NCI-H1417 (cell line): ENCODE results near the gene COL8A1.
"Not testable (repeated sequence)": the region's sequence is repeated elsewhere in the genome, so short reads cannot be mapped to it uniquely, and the experiment has no call there.

ENCODE experiments used
- DNase-seq, 3 experiments: peaks; one replicate each; lab custom pipeline; 2025; lab: John Stamatoyannopoulos, UW

The COL8A1 gene

DNA sequence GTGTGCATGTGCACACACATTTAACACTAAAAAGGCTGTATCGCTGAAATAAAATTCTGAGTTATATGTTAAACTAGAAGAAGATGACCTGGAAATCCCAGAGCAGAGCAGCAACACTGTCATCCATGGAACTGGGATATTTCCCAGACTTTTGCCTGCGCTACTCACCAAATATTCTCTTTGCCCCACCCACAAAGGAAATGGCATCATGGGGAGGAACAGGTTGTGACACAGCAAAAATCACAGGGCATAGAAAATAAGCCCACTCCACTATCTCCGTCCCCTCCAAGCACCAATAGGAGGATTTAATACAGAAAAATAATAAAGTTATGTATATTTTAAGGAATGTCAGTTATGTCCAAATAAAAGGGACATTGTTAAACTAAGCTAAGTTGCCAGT lies 71.7 kb downstream of the COL8A1 start:
- no peak for DNase-seq

DNA sequence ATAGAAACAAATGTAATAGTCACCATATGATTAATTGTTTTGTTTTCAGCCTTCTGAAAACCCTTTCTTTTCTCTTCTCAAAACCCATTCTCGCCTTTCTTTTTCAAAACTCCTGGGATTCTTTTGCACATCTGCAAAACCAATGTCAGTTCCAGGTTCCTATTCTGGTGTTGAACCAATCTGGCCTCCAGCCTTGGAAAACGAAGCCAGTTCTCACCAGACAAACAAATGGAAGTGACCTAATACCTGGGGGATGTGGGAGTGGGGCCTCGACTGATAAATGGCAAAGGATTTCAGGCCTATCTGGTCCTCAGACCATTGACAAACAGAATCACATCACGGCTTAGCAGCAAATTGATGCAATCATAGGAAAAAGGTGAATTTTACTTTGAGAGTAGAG lies 73.0 kb downstream of the COL8A1 start:
- no peak for DNase-seq

DNA sequence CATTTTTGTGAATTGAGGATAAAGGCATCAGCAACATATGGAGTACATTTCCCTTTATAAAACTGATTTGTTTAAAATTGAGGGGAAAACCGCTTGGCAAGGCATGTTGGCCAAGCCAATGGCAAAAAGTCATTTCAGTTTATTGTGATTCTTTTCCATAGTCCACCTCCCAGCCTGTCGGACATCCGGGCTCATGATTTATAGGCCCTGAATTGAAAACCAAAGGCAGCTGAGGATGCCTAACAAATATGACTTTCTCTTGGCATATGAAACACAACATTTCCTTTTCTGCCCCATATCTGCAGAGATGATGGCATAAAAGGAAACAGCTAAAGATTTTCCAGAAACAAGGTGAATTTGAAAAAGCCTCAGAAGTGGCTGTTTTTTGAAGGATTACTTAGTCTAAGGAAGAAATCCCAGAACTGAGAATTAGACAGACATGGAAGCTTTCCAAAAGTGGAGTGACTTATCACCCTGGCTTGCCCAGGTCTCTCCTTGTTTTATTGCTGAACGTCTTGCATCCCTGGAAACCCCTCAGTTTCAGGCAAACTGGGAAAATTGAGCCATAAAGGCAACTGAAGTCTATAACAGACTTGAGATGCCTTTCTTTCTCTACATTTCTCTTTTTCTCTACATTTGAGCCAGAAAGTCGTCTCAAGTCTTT lies 74.0 kb downstream of the COL8A1 start:
- DNase-seq: no peak

DNA sequence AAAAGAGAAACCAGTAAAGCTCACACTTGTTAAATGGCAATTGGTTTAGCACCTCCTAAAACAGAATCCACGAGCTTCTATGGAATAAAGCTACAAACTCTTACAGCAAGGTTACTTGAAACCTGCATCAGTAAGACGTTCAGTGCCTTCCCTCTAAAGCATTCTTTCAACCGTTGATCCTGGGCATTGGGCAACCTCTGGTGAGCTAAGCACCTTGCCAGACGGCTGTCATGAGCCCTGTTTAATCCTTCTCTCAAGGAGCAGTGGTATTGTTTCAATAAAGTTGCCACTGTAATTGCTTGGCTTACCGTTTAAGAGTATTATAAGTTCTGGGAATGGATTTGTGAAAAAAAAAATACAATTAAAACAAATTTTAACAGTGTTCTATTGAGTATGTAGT lies 75.0 kb downstream of the COL8A1 start:
- DNase-seq: no peak

DNA sequence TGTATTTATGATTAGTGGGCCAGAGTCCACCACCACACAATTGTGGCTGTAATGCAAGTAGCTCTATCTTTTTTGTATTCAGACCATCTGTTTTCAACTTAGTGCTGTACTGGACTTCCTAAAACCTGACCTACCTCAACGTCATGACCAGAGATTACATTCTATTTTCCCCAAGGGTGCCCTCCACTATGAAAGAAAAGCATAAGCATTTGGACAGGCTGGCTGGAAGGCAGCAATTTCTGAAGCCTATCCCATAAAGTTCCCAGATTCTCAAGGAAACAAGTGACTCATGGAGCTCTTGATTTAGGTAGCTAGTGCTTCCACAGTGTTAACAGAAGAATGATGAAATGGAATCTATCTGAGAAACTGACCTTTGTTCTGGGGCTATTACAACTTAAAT lies 75.8 kb downstream of the COL8A1 start:
- no peak for DNase-seq

DNA sequence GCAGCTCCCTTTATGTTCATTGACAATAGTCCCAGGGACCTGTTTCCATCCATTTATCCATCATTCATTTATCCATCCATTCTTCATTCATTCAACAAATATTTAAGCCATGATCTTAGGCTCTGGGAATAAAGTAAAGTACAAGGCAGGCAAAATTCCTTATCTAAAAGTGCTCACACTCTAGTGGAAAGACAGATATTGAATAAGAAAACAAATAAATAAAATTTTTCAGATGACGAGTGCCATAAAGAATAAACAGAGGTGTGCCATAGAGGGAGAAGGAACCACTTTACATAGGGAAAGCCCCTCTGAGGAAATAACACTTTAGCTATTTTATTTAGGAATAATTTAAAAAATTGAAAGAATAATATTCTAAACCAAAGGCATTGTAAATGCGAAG lies 76.2 kb downstream of the COL8A1 start:
- no peak for DNase-seq

DNA sequence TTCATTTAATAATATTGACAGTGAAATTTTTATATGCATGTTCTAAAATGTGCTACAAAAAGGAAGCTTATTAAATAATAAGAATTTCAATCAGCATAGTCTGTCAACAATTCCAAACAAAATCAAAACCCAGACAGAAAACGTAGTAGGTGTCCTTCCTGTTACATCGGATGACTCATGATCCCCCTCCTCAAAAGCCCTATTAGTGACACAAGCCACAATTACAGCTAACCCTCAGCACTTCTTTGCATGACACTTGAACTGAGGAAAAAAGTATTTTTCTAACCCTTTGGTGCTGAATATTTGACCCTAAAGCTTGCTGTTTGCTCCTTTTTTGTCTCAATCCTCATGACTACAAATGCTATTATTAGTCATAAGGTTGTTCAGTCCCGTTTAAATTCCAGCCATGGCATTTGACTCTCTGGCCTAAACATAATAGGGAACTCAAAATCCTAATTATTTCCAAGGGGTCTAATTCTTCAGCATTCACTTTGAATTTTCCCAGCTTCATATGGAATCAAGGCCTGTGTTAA lies 78.1 kb downstream of the COL8A1 start:
- DNase-seq: no peak

DNA sequence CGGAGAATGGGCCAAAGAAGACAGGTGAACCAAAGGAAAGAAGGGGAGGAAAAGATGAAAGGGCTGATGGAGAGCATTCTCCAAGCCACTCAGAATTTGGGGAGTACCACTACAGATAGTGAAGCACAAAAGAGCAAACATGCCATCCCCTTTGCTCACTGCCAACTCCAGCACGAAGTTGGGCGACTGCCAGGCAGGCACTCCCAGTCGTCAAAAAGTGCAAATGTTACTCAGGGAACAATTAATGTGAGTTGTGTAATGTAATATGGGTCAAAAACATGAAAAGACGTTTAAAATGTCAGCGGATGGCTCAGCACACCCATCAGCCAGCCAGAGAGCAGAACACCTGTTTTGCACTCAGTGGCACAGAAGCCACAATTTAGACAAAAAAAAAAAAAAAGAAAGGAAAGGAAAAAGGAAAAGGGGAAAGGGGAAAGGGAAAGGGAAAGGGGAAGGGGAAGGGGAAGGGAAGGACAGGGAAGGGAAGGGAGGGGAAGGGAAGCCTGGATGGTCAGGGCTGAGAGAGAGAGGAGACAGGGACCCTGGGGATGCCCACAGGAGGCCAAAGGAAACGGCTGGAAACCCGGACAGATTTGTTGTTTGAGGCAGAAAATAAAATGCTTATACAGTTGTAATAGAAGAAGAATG lies 82.7 kb downstream of the COL8A1 start:
- peak in 1 of 3 experiments; percentile 57 for DNase-seq

DNA sequence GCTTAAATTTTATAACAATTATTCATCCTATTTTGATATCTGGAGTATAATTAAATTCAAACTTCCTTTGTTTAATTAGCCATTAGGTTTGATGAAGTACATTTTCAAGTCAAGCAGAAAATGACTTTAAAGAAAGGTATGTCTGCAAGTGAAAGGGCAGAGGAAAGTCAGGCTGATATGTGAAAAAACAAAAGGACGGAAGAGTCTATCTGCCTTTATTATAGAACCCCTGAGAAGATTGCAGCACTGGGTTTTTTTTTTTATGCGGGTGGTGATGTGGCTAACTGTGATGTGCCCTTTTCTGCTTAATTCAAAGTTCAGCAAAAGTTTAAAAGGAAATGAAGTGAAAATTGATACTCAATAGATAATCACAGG lies 83.2 kb downstream of the COL8A1 start:
- no peak for DNase-seq

DNA sequence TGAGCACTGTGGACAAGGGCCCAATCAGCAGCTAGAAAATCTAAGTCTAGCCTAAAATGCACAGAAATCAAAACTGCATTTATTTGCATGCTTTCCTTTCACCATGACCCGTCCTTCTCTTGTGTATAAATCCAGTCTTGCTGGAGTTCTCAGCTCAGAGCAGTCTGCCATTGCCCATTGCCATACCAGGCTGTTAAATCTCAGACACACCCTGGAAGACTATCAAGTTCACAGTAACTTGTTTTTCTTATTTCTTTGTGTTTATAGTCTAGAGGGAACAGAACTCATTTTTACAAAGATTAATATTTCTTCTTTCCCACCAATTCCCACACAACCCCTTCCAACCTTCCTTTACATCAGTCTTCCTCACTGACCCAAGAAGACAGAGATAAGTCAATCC lies 85.9 kb downstream of the COL8A1 start:
- DNase-seq: no peak

DNA sequence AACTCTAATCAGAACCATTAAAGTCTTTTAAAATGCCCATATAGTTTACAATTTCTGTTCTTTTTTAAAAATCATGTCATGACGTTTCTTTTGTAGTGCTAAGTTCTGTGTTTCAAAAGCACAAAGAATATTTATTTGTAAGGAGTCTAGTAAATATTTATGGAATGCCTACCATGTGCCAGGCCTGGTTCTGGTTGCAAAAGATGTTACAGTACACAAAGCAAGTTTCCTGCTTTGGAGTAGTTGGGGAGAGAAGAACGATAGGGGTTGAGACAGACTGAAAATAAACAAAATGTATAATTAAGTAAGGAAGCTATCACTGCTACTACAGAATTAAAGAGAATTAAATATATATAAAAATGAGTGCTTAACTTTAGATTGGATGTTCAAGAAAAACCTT lies 92.5 kb downstream of the COL8A1 start:
- no peak for DNase-seq

DNA sequence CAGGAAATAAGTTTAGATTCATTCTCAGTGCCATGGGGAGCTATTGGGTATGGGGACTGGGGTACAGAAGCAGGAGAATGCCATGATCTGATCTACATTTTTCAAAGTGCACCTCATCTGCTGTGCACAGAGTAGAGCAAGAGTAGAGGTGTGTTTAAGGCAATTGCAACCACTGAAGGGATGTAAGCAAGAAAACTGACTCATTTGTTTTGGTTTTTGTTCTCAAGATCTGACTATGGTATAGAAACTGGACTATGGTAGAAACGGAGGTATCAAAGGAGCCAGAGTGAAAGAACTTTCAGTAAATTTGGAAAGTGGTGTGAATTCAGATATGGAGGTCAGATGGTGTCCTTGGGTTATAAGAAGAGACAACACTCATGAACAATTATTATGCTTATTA lies 93.1 kb downstream of the COL8A1 start:
- DNase-seq: no peak

DNA sequence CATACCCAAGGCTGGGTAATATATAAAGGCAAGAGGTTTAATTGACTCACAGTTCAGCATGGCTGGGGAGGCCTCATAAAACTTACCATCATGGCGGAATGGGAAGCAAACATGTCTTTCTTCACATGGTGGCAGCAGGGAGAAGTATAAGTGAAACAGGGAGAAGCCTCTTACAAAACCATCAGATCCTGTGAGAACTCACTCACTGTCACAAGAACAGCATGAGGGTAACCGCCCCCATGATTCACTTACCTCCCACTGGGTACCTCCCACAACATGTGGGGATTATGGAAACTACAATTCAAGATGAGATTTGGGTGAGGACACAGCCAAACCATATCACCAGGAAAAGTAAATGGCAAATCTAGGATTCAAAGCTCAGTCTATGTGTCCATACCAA lies 102.0 kb downstream of the COL8A1 start:
- not testable (repeated sequence) for DNase-seq

DNA sequence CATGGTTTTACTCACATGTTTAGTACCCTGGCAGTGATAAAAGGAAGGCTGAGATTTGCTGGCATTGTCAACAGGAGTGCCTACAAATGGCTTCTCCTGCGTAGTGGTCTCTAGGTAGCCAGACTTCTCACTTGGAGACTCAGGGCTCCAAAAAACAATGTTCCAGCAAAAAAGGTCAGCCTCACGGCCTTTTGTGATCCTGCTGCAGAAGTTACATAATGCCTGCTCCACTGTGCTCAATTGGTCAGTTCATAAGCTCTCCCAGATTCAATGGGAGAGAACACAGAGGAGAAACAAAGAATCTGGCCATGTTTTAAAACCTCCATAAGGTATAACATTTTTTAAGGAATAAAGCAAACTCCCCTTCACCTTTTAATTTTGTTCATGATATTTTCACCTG lies 103.2 kb downstream of the COL8A1 start:
- no peak for DNase-seq

DNA sequence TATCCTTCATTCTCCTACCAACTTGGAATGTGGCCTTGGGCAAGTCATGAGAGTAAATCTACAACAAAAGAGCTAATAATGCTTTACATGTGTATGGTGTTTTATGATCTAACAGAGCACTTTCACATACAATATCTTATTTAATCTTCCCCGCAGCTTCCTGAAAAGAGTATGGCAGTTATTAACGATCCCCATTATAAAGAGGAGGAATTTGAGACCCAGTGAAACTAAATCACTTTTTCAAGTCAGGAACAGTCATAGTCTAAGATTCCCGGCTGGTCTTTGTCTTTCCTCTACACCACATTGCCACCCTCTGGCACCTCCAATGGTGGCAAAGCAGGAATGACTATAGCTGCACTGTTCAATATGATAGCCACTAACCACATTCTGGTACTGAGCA lies 109.5 kb downstream of the COL8A1 start:
- no peak for DNase-seq

DNA sequence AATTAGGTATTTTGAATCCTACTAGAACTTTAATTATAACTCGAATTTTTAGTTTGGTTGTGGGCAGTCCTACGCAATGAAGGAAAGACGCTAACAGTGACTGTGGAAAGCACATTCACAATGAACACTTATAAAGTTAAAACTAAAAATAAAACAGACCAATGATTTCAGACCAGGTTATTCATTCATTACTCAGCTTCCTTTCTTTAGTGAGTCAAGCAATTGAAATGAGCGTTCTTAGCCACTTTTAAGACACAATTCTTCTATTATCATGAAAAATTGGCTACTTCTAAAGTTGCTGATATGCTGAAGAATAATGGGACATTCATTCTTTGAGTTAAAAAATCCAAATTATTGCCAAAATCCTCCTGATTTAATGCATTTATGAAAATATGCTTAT lies 113.3 kb downstream of the COL8A1 start:
- no peak for DNase-seq

DNA sequence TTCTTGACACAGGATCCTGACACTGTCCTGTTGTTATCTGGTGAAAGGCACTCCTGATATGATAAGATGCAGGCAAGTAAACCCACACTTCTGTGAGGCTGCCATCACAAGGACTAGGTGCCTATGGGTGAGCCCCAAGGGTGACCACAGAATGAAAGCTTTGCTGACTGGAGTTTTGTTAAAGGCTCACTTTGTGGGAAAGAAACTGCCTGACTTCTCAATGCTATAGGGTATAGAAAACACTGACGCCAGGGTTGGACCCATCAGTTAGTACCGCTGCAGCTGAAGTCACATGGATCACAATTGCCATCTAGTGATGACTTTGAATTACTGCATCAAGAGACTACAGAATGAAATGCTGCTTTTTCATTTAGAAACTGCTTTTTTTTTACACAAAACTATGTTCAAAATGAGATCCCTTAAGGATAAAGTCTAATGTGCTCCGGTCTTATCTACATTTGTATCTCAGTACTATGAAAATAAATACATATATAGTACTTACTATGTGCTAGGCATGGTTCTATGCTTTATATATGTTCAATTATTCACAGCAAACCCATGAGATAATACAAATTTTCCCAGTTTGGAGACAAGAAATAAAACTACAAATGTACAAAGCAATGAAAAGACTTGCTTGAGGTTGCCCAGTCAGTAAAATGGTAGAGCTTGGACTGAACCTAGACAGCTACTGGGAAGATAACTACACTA lies 115.0 kb downstream of the COL8A1 start:
- DNase-seq: peak; percentile 8 to 75 (median 26)

DNA sequence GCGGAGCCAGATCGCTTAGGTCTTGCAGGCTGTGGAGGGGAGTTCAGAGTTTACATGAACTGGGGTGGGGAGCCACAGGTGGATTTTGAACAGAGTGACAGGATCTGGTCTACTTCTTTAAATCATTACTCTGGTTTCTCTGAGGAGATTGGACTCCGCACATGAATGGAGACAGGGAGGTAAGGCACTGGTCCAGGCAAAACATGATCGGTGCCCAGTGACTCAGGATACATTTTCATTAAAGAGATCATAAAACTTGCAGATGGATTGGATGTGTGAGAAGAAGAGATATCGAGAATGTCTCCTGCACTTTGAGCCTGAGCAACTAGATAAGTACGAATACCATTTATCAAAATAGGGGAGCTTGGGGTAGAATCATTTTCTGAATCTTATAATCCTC lies 117.4 kb downstream of the COL8A1 start:
- DNase-seq: no peak

DNA sequence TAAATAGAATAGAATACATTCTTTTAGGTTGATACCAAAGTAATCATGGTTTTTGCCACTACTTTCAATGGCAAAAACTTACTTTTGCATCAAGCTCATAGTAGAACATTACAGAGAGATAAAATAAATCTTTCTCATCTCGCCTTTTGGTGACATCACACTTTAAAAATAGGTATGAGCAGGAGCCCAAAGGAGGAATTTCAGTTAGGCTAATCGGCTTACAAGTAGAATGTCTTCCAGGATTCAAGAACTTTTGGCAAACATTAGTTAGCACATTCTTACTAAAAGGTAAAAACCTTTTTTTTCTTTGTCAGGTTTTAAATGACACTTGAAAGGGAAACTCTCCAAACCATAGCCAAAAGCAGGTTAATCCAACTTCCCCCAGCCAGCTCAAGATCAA lies 119.6 kb downstream of the COL8A1 start:
- DNase-seq: no peak

DNA sequence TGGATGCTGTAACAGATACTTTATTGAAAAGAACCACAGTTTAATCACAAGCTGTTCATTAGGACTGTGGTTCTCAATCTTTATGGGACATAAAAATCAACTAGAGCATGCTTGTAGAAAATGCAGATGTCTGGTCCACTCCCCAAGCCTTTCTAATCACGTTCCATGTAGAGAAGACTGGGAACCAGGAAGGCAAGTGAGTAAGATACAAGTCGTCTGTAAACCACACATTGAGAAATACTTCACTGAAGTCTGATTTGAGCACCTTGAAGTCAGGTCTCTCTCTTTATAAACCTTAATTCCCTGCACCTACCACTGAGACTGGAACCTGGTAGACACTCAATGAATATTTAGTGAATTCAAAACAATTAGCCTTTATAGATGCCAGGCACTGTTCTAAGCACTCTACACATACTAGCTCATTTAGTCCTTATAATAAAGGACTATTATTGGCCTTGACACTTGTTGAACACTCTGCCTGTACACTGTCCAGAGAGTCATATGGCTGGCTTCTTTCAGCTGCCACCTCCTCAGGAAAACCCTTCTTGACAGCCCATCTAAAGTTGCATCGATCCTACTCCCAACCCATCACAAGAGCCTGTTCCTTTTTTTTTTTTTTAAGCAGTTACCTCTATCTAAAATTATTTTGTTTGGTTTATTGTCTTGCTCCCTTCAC lies 120.2 kb downstream of the COL8A1 start:
- DNase-seq: no peak

DNA sequence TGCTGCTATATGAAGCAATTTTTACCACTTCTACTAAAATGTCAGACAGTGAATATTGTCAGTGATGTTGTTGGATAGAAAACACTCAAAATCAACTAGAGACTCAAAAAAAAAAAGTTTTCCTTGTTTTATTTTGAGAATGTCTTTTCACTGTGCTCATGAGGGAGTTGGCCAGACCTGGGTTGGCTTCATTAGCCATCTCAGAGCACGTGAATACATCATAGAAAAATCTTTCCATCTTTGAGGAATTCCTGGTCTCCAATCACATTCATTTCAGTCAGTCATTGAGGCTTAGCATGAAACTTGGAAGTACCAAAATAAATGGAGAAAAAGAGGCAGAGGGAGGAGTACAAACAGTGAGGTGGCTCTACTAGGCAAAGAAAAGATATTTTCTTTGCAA lies 121.6 kb downstream of the COL8A1 start:
- no peak for DNase-seq

DNA sequence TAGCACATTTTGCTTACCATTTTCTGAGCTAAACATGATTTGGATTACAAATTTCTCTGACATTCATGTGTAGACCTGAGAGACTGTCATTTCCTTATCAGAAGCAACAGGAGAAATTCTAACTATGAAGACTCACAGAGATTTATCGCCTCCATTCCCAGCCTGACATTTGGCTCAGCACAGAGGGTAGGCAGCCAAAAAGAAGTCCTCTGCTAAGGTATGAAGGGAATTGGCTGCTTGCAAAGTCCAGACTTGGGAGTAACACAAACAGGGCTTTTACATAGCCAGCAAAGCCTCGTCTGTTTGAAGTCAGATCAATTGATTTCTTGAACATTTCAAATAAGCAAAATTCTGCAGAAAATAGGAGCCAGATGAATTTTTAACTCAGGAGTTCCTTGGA lies 122.2 kb downstream of the COL8A1 start:
- DNase-seq: no peak
